Naive thymus-derived CD4-positive, alpha-beta T cell (primary cell): ENCODE data around the gene TMUB2. TPM values are rescaled to one million over a fixed set of nuclear protein-coding genes. Genes with fewer than 3 reads are reported as not detected.
"Not testable (repeated sequence)": the region's sequence is repeated elsewhere in the genome, so short reads cannot be mapped to it uniquely, and the experiment has no call there.

ENCODE experiments used
- ATAC-seq: fragments of 150-1000 bp; cut with Tn5 transposase; 2 replicates; pipeline ENCODE4 v1.10.0; 2021; ENCODE audit warnings: mild to moderate bottlenecking, moderate library complexity
- CTCF ChIA-PET: fragments of 350-600 bp; sonication (Branson Sonifier 250); formaldehyde crosslinking; loops from one replicate; lab custom pipeline; 2021; ENCODE audit warnings: antibody characterized with exemption; lab: Charles Lee
- POLR2A ChIA-PET: fragments of 350-600 bp; sonication (Branson Sonifier 250); formaldehyde crosslinking; loops from one replicate; lab custom pipeline; 2021; ENCODE audit warnings: antibody characterized with exemption, inconsistent platforms; lab: Charles Lee
- DNase-seq, 9 donors: peaks; one replicate each; pipeline versions ENCODE4 v3.0.0 to v3.0.0-alpha.2; 2020 to 2022; ENCODE audit warnings: mixed read lengths in 1 of 9
- H3K27ac ChIP-seq: one replicate; pipeline ENCODE4 v1.7.0; 2013; ENCODE audit warnings: mild to moderate bottlenecking, low read depth, low read length, moderate library complexity
- H3K27me3 ChIP-seq, 2 donors: one replicate each; pipeline ENCODE4 v1.7.0; 2013; ENCODE audit warnings: low read length in 2 of 2, mild to moderate bottlenecking in 2 of 2, moderate library complexity in 2 of 2; ENCODE audit not compliant: control insufficient read depth in 2 of 2, insufficient read depth in 2 of 2
- H3K36me3 ChIP-seq, 3 experiments: 1 replicate in 2 of 3; 2 replicates in 1 of 3; pipeline ENCODE4 v1.7.0; 2013; ENCODE audit warnings: low read length in 3 of 3, mild to moderate bottlenecking in 3 of 3, moderate library complexity in 1 of 3; ENCODE audit not compliant: insufficient read depth in 3 of 3, control insufficient read depth in 2 of 3
- H3K4me1 ChIP-seq, 2 donors: one replicate each; pipeline ENCODE4 v1.7.0; 2013; ENCODE audit warnings: low read length in 2 of 2, mild to moderate bottlenecking in 2 of 2, moderate library complexity in 1 of 2; ENCODE audit not compliant: control insufficient read depth in 2 of 2, insufficient read depth in 2 of 2
- H3K4me3 ChIP-seq: 2 replicates; pipeline ENCODE4 v1.7.0; 2013; ENCODE audit warnings: mild to moderate bottlenecking, low read length
- H3K9me3 ChIP-seq, 3 experiments: 1 replicate in 2 of 3; 2 replicates in 1 of 3; pipeline ENCODE4 v1.7.0; 2013; ENCODE audit warnings: low read length in 3 of 3; ENCODE audit not compliant: control insufficient read depth in 2 of 3
- H3K27ac Mint-ChIP-seq, 9 donors: one replicate each; pipeline ENCODE4 v1.8.0; 2020 to 2022; ENCODE audit warnings: mixed read lengths in 9 of 9, mild to moderate bottlenecking in 8 of 9, moderate library complexity in 5 of 9, inconsistent platforms in 2 of 9
- H3K27me3 Mint-ChIP-seq, 5 donors: one replicate each; pipeline ENCODE4 v1.8.0; 2021 to 2022; ENCODE audit warnings: mixed read lengths in 5 of 5, mild to moderate bottlenecking in 1 of 5
- H3K36me3 Mint-ChIP-seq, 5 donors: one replicate each; pipeline ENCODE4 v1.8.0; 2020 to 2022; ENCODE audit warnings: mixed read lengths in 5 of 5, mild to moderate bottlenecking in 3 of 5, inconsistent platforms in 1 of 5
- H3K4me1 Mint-ChIP-seq, 7 donors: one replicate each; pipeline ENCODE4 v1.8.0; 2020 to 2022; ENCODE audit warnings: mixed read lengths in 7 of 7, mild to moderate bottlenecking in 3 of 7, inconsistent platforms in 1 of 7
- H3K4me3 Mint-ChIP-seq, 10 donors: one replicate each; pipeline ENCODE4 v1.8.0; 2020 to 2022; ENCODE audit warnings: mild to moderate bottlenecking in 10 of 10, mixed read lengths in 10 of 10, moderate library complexity in 6 of 10, inconsistent platforms in 2 of 10
- H3K9me3 Mint-ChIP-seq, 11 donors: one replicate each; pipeline ENCODE4 v1.8.0; 2020 to 2022; ENCODE audit warnings: mixed read lengths in 11 of 11, mild to moderate bottlenecking in 4 of 11, inconsistent platforms in 1 of 11, moderate library complexity in 1 of 11
- intact Hi-C, 2 donors: fragments of 100-400 bp; cut with micrococcal nuclease; formaldehyde crosslinking; loops; one replicate each; pipeline ENCODE4 v1.15.1; 2023
- polyA plus RNA-seq, 2 donors: library from polyadenylated mRNA; unstranded; fragments of 300-500 nt; fragmentation: Illumina TruSeq; gene quantifications; one replicate each; pipeline ENCODE4 v1.2.3, GENCODE V29; 2021
- total RNA-seq, 6 experiments: library from RNA in 5 of 6; stranded (reverse) in 5 of 6; gene quantifications; 1 replicate in 5 of 6; 2 replicates in 1 of 6; pipeline ENCODE4 v1.2.3 and lab custom pipeline; 2021 to 2026

Gene TMUB2
- total and polyA plus RNA-seq, 7 experiments from 2014 or later = 21.8 to 56.0 (median 39.3) TPM

DNA sequence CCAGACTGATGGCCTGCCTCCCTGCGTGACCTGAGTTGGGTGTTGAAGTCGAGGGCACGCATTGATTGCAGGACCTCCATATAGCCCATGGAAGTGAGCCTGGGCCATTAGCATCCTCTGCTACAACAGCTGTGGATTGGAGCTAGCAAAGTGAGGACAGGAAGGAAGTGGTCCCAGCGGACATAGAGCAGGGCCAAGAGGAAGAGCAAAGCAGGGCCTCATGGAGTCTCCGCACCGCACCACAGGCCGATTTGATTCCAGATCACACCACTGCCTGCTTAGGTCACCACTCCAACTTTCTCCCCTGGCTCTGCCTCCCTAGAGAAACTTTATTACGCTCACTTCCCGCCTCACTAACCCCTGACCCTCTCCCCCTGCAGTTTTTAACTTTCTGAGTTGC, 43.4 kb downstream of the TMUB2 start:
- Histone ChIP-seq H3K4me3 (no peak overlapping the region), H3K4me1 (no peaks in the 10 kb centered on the region), H3K27ac (no peak overlapping the region), H3K36me3 (no peaks in the 10 kb centered on the region), H3K9me3 (no peaks in the 10 kb centered on the region), H3K27me3 (no peaks in the 10 kb centered on the region)
- peaks cover 0 to 8% (median 0%) of the 10 kb centered on the region in 5 donors for H3K27me3 Mint-ChIP-seq
- CTCF ChIA-PET = no interaction called here
- H3K27ac Mint-ChIP-seq = no peak overlapping the region
- no peak for ATAC-seq
- POLR2A ChIA-PET = interaction anchor here (0.6 to 1.3 kb wide), 3 partner anchors 9 to 100 kb away, joined by 3 to 5 read pairs (median 3); no protein-coding TSS in a partner anchor
- DNase-seq = no peak
- intact Hi-C loops = no loop called here
- H3K9me3 Mint-ChIP-seq = peaks cover 0 to 1% (median 0%) of the 10 kb centered on the region in 11 donors
- no peaks in the 10 kb centered on the region for H3K36me3 Mint-ChIP-seq
- no peak overlapping the region for H3K4me3 Mint-ChIP-seq
- H3K4me1 Mint-ChIP-seq = peaks cover 0 to 6% (median 4%) of the 10 kb centered on the region in 7 donors

DNA sequence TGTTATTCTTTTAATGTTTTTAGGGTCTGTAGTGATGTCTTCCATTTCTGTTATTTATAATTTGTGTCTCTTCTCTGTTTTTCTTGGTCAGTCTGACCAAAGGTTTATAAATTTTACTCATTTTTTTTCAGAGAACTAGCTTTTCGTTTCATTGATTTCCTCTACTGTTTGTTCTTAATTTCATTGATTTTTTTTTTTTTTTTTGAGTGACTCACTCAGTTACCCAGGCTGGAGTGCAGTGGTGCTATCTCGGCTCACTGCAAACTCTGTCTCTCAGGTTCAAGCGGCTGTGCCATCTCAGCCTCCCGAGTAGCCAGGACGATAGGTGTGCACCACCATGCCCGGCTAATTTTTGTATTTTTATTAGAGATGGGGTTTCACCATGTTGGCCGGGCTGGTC, 45.3 kb downstream of the TMUB2 start:
- ATAC-seq (no peak), DNase-seq (no peak)
- H3K27ac Mint-ChIP-seq = no peak overlapping the region
- no peak overlapping the region for H3K4me3 Mint-ChIP-seq
- no peaks in the 10 kb centered on the region for H3K36me3 ChIP-seq
- no peak overlapping the region for H3K27ac ChIP-seq
- no peaks in the 10 kb centered on the region for H3K9me3 ChIP-seq
- H3K4me1 ChIP-seq = no peaks in the 10 kb centered on the region
- no peaks in the 10 kb centered on the region for H3K27me3 ChIP-seq
- peaks cover 0 to 8% (median 4%) of the 10 kb centered on the region in 7 donors for H3K4me1 Mint-ChIP-seq
- ChIA-PET POLR2A (interaction anchor here (0.7 kb wide), 1 partner anchor 173 kb away, joined by 3 read pairs; no protein-coding TSS in a partner anchor), CTCF (interaction anchor here (0.7 kb wide), 1 partner anchor 1966 kb away, joined by 3 read pairs; no protein-coding TSS in a partner anchor)
- H3K4me3 ChIP-seq = no peak overlapping the region
- H3K27me3 Mint-ChIP-seq = peaks cover 0 to 8% (median 0%) of the 10 kb centered on the region in 5 donors
- peaks cover 0 to 3% (median 0%) of the 10 kb centered on the region in 11 donors for H3K9me3 Mint-ChIP-seq
- intact Hi-C loops = no loop called here
- H3K36me3 Mint-ChIP-seq = no peaks in the 10 kb centered on the region

DNA sequence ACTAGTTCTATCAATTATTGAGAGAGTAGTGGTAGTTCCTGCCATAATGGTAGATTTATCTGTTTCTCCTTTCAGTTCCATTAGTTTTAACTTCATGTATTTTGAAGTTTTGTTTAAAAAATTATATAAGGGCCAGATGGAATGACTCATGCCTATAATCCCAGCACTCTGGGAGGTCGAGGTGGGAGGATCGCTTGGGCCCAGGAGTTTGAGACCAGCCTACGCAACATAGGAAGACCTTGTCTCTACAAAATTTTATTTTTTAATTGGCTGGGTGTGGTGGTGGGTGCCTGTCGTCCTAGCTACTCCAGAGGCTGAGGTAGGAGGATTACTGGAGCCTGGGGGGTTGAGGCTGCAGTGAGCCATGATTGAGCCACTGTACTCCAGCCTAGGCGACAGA, 46.8 kb downstream of the TMUB2 start:
- Histone ChIP-seq H3K4me1 (no peaks in the 10 kb centered on the region), H3K27ac (no peak overlapping the region), H3K9me3 (no peaks in the 10 kb centered on the region), H3K4me3 (no peak overlapping the region), H3K36me3 (no peaks in the 10 kb centered on the region), H3K27me3 (no peaks in the 10 kb centered on the region)
- Mint-ChIP-seq H3K9me3 (peaks cover 0 to 3% (median 0%) of the 10 kb centered on the region in 11 donors), H3K4me3 (no peak overlapping the region), H3K36me3 (no peaks in the 10 kb centered on the region), H3K27ac (no peak overlapping the region), H3K27me3 (peaks cover 0 to 8% (median 0%) of the 10 kb centered on the region in 5 donors), H3K4me1 (peaks cover 0 to 8% (median 4%) of the 10 kb centered on the region in 7 donors)
- intact Hi-C loops = no loop called here
- CTCF ChIA-PET = no interaction called here
- DNase-seq (no peak), ATAC-seq (no peak)
- POLR2A ChIA-PET = no interaction called here

DNA sequence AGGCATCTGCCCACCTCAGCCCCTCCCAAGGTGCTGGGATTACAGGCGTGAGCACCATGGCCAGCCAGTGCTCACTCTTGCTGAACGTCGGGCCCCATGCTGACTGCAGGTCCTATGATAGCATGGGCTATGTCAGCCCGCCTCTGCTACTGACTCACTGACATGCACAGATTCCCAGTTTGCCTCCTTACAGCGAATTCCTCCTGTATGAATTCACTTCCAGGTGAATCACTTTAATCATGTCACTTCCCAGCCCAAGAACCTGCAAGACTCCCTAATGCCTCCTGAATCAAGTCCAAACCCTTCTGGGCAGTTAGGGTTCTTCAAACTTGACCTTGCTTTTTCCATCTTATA, 48.8 kb downstream of the TMUB2 start:
- Histone ChIP-seq H3K27me3 (no peaks in the 10 kb centered on the region), H3K36me3 (no peaks in the 10 kb centered on the region), H3K27ac (no peak overlapping the region), H3K4me1 (no peaks in the 10 kb centered on the region), H3K4me3 (no peak overlapping the region), H3K9me3 (no peaks in the 10 kb centered on the region)
- no peak for ATAC-seq
- peaks cover 0 to 8% (median 0%) of the 10 kb centered on the region in 5 donors for H3K27me3 Mint-ChIP-seq
- no peaks in the 10 kb centered on the region for H3K36me3 Mint-ChIP-seq
- H3K4me1 Mint-ChIP-seq = peaks cover 0 to 8% (median 4%) of the 10 kb centered on the region in 7 donors
- ChIA-PET CTCF (interaction anchor here (0.8 kb wide), 1 partner anchor 172 kb away, joined by 3 read pairs; no protein-coding TSS in a partner anchor), POLR2A (interaction anchor here (0.7 kb wide), 1 partner anchor 1731 kb away, joined by 4 read pairs; no protein-coding TSS in a partner anchor)
- no peak overlapping the region for H3K4me3 Mint-ChIP-seq
- no peak overlapping the region for H3K27ac Mint-ChIP-seq
- intact Hi-C loops = no loop called here
- peaks cover 0 to 3% (median 0%) of the 10 kb centered on the region in 11 donors for H3K9me3 Mint-ChIP-seq
- DNase-seq = no peak

GRCh38 chr17:44236444-44236991, 49.7 kb downstream of the TMUB2 start:
- CTCF ChIA-PET = no interaction called here
- no peak overlapping the region for H3K27ac ChIP-seq
- no peaks in the 10 kb centered on the region for H3K36me3 Mint-ChIP-seq
- no peaks in the 10 kb centered on the region for H3K4me1 ChIP-seq
- H3K9me3 ChIP-seq = no peaks in the 10 kb centered on the region
- no peak overlapping the region for H3K4me3 ChIP-seq
- POLR2A ChIA-PET = no interaction called here
- no peak overlapping the region for H3K27ac Mint-ChIP-seq
- DNase-seq (no peak), ATAC-seq (no peak)
- H3K4me1 Mint-ChIP-seq = peaks cover 0 to 7% (median 4%) of the 10 kb centered on the region in 7 donors
- no peak overlapping the region for H3K4me3 Mint-ChIP-seq
- intact Hi-C loops = no loop called here
- no peaks in the 10 kb centered on the region for H3K27me3 ChIP-seq
- H3K27me3 Mint-ChIP-seq = peaks cover 0 to 7% (median 0%) of the 10 kb centered on the region in 5 donors
- no peaks in the 10 kb centered on the region for H3K36me3 ChIP-seq
- peaks cover 0 to 3% (median 0%) of the 10 kb centered on the region in 11 donors for H3K9me3 Mint-ChIP-seq

DNA sequence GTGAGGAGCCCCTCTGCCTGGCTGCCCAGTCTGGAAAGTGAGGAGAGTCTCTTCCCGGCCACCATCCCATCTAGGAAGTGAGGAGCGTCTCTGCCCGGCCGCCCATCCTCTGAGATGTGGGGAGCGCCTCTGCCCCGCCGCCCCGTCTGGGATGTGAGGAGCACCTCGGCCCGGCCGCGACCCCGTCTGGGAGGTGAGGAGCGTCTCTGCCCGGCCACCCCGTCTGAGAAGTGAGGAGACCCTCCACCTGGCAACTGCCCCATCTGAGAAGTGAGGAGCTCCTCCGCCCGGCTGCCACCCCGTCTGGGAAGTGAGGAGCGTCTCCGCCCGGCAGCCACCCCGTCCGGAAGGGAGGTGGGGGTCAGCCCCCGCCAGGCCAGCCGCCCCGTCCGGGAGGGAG, 51.1 kb downstream of the TMUB2 start:
- H3K27me3 ChIP-seq, H3K9me3 Mint-ChIP-seq, H3K4me1 ChIP-seq, H3K27me3 Mint-ChIP-seq, POLR2A ChIA-PET, H3K27ac ChIP-seq, DNase-seq, H3K36me3 ChIP-seq, H3K36me3 Mint-ChIP-seq, H3K4me3 Mint-ChIP-seq, ATAC-seq, H3K27ac Mint-ChIP-seq, H3K9me3 ChIP-seq, intact Hi-C loops, H3K4me3 ChIP-seq, CTCF ChIA-PET, H3K4me1 Mint-ChIP-seq: not testable (repeated sequence)
